Right forelimb (tissue), 1 donor: ENCODE results near the gene RNF8.
"Not testable (repeated sequence)": the region's sequence is repeated elsewhere in the genome, so short reads cannot be mapped to it uniquely, and the experiment has no call there.

Experiments used
- DNase-seq: peaks from one replicate; pipeline ENCODE4 v3.0.0-alpha.2; 2018

The RNF8 gene

GRCh38 chr6:37321516-37322415, 32.0 kb upstream of the RNF8 start:
- DNase-seq = no peak

- DNase-seq = no peak
These were observed 30.2 kb upstream of the RNF8 start for GRCh38 chr6:37323580-37323979.

GRCh38 chr6:37324131-37325033, 29.4 kb upstream of the RNF8 start:
- no peak for DNase-seq

- DNase-seq = not testable (repeated sequence)
These were observed 23.4 kb upstream of the RNF8 start for GRCh38 chr6:37330345-37330744.

DNA sequence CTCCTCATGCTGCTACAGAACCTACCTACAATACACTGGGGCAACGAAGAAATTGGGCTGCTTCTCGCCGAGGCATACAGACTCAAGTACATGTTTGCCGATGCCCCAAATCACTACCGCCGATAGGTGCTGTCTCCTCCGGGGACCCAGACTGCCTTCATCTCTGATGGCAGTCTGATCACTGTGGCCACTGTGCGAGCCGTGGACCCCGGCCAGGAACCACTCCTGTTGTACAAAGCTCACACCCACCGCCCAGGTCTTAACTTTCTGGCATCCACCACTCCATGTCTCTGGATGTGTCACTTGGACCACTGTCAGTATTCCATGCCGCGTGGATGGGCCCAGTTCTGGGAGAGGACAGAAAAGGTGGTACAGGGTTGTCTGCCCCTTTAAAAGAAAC, 22.7 kb upstream of the RNF8 start:
- DNase-seq = no peak

DNA sequence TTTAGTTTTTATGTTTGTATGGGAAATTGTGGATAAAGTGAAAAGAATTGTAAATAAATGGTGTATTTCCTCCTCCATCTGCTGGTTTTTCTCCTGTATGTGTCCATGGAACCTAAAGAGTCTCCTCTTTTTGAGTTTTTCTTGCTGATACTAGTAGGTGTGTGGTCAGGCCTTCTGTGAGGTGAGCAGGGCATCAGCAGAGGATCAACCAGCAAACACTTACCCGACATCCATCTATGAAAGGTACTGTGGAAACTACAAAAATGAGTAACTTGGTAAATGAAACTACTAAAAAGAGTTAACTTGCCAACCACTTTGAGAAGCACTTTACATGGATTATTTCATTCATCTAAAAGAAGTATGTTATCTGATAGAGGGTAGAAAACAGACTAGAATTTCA, 20.9 kb upstream of the RNF8 start:
- DNase-seq = no peak

- DNase-seq = no peak
These were observed 19.7 kb upstream of the RNF8 start for GRCh38 chr6:37334047-37334446.

DNA sequence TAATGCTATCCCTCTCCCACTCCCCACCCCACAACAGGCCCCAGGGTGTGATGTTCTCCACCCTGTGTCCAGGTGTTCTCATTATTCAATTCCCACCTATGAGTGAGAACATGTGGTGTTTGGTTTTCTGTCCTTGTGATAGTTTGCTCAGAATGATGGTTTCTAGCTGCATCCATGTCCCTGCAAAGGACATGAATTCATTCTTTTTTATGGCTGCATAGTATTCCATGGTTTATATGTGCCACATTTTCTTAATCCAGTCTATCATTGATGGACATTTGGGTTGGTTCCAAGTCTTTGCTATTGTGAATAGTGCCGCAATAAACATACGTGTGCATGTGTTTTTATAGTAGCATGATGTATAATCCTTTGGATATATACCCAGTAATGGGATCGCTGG, 15.5 kb upstream of the RNF8 start:
- DNase-seq = not testable (repeated sequence)

DNA sequence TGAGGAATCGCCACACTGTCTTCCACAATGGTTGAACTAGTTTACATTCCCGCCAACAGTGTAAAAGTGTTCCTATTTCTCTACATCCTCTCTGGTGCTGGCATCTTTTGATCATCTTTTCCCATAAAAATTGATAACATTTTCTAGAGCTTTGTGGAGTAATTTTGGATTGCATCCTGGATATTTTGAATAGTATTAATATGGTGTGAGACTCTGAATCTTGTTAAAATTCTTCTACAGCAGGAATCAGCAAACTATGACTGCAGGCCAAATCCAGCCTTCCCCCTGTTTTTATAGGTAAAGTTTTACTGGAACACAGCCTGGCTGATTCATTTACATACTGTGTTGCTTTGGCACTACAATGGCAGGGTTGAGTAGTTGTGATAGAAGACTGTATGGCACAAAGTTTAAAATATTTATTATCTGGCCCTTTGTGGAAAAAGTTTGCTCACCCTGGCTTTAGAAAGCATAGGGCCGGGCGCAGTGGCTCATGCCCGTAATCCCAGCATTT, 15.0 kb upstream of the RNF8 start:
- no peak for DNase-seq

- no peak for DNase-seq
These were observed 13.8 kb upstream of the RNF8 start for GRCh38 chr6:37339741-37340638.

DNA sequence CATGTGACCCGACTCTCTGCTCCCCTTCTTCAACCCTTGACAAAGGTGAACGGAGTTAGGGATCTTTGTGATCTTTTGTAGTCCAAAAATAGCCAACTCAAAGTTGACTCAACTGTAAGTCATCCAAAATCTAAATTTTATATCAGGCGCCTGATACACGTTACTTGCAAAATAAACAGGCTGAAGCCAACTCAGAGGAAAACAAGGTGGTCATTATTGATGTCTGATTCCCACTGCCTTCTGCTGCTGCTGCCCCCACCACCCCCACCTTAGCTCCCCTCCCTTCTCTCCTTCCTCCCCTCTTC, 13.2 kb upstream of the RNF8 start:
- DNase-seq = no peak

DNA sequence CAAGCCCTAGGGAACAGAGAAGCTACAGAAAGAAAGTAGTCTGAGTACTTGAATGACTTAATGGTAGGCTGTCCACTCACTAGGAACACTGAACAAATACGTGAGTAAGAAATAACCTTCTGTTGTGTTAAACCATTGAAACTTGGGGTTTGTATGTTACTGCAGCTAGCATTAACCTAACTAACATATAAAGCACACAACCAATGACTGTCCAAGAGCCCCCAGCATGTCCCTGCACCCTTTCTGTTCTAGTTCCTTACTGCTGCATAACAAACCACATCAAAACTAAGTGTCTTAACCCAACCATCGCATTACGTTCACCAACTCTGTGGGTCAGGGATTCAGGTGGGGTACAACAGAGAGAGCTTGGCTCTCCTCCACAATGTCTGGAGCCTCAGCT, 10.5 kb upstream of the RNF8 start:
- DNase-seq = no peak

DNA sequence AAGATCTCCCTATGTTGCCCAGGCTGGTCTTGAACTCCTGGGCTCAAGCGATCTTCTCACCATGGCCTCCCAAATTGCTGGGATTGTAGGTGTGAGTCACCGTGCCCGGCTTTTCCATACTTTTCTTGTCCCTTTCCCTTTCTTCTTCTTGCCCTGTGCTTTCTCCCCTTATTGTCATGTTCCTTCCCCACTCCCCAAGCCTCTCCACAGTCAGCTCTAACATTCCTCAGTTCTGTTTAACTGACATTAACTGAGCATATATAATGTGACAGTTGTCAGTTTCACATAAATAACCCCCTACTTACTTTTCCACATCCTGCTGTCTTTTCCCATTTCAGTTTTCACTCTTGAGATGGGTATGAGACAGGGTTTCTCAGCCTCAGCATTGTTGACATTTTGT, 9.5 kb upstream of the RNF8 start:
- DNase-seq = no peak

- not testable (repeated sequence) for DNase-seq
These were observed 8.0 kb upstream of the RNF8 start for GRCh38 chr6:37345804-37346203.

DNA sequence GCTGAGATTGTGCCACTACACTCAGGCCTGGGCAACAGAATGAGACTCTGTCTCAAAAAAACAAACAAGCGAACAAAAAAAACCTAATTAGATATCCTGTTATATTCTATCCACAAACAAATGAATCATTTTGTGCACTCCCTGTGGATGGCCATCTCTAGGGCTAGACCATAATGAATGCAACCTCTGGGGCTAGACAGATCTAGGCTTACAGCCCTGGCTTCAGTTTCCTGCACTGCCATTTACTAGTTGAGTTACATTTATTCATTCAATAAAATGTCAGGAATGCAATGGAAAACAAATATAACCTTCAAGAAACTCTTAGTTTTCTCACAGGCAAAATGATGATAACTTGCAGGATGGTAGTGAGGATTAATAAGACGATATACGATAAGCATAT, 6.6 kb upstream of the RNF8 start:
- DNase-seq = no peak

DNA sequence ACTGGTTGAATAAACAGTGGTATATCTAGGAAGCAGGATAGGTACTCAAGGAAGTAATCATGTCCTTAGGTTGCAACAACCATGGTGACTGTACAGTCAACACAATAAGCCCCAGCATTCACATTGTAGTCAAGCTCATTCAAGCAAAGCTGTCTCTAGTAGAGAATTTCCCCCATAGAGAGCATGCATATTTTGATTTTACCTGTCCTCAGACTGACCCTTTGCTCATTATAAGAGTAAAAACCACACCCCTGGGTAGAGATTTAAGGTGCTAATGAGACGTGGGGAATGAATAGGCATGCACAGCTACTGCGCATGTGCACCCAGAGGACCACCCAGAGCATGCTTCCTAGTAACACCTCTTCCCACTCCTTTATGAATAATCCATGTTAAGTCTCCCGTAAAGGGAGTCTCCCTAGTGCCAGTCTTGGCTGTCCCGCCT, 6.1 kb upstream of the RNF8 start:
- DNase-seq = no peak

- DNase-seq = no peak
These were observed 2.8 kb upstream of the RNF8 start for GRCh38 chr6:37351027-37351426.

DNA sequence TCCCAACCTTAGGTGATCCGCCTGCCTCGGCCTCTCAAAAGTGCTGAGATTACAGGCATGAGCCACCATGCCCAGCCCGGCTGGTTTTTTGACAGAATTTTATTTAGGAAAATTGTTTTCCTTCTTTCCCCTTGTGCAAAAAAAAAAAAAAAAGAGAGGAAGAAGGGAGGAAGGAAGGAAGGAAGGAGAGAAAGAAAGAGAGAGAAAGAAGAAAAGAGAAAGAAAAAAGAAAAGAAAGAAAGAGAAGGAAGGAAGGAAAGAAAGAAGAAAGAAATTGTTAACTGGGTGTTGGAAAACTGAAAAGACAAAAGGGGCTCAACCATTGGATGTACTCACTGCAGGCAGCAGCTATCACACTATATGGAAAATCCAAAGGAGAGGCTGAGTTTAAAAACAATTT, 1.4 kb upstream of the RNF8 start:
- DNase-seq = no peak

DNA sequence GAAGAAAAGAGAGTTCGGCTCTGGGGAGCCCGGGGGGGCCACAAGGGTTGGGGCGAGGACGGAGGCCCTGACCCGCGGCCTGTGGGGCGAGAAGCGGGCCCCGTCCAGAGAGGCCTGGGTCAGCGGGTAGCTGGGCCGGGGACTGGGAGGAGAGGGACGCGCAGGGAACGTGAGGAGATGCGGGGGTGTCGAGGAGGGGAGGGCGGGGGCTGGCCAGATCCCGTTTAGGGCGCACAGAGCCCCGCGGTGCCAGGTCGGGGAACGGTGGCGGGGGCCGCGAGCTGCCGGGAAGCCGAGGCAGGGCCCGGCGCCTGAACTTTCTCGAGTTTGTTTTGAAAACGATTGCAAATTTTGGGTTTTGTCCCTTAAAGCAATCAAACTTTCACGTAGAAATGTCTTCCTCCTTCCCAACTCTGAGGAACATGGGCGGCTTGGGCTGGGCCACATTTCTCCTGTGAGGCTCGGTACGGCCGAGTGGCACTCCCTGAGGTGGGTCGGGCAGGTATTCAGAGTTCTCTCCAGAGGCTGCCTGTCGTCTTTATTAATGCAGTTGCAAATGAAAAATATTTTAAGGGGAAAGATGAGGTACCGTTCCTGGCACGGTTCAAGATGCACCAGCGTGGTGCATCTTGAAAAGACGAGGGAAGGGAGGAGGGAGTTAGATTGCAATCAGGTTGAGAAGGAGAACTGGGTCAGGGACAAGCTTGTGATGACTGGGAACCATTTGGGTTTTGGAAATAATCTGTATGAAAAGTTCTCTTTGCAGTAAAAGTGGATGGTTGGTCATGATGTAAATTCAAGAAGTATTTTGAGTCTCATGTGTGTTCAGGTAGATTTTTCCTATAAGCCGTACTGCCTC, 972 bp downstream of the RNF8 start:
- DNase-seq = peak; percentile 56

DNA sequence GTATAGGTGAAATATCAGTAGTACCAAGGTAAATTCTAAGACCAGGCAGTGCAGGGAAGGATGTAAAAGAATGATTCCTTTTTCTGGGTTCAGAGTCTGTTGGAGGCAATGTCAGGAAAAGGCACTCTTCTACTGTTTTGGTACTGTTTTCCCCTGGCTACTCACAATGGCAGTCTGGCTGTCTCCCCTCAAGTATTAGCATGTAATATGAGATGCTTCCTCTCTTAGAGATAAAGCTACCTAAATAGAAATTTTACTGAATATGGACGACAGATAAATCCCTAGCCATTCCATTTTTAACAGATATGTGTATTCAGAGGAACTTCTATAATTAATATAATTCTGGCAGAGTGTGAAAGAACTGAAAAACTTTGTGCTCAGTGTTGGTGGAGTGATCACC, 3.5 kb downstream of the RNF8 start:
- DNase-seq = no peak

DNA sequence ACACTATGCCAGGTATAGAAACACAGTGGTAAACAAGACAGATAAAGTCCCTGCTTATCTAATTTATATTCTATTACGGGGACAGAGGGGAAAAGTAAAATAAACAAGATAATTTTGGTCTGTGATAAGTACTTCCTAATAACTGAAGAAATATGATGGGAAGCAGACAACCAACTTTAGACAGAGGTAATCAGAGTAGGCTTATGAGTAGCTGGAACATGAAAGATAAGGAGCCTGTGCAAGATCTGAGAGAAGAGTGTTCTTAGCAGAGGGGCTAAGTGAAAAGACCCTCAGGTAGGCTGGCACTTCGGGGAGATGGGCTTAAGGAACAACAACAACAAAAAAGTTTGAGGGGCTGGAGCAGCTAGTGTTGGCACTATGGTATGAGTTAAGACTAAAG, 4.1 kb downstream of the RNF8 start:
- no peak for DNase-seq

GRCh38 chr6:37359039-37359438, 5.3 kb downstream of the RNF8 start:
- DNase-seq = no peak
